HG02642 (cell line): Measurements from ENCODE around the gene SDCBP2.

Source experiments
- ATAC-seq: cut with Tn5 transposase; IDR thresholded peaks from one replicate; pipeline ENCODE4 v1.9.1; 2021; ENCODE audit warnings: mild to moderate bottlenecking; ENCODE audit not compliant: unreplicated experiment, poor library complexity

SDCBP2 gene, protein sequence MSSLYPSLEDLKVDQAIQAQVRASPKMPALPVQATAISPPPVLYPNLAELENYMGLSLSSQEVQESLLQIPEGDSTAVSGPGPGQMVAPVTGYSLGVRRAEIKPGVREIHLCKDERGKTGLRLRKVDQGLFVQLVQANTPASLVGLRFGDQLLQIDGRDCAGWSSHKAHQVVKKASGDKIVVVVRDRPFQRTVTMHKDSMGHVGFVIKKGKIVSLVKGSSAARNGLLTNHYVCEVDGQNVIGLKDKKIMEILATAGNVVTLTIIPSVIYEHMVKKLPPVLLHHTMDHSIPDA

DNA sequence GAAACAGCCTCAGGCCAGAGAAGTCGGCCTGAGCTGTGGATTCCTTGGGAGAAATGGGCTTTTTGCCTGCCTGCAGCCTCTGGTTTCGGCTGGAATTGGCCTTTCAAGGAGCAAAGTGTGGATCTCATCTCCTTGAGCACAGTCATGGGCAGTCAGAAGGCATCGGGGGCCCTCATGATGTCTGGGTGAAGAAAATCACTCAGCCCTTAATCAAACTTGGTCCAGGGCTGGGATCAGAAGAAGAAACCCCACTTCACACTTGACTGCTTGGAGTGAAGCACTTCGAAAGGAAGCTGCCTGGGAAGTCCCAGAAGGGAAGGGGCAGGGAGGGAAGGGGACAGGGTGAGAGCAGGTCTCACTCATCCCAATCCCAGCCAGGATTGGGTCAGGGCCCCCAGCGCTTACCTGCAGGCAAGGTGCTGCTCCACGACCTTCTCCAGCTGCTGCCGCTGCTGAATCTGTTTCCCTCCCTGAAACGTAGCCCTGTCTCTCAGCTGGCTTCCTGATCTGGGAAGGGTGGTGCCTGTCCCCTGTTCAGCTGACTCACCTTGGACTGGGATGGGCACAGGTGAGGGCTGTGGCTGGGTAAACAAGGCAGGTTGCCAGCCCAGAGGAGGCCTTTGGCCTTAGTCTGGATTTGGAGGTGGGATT, at the start of gene SDCBP2:
TSS of gene SDCBP2 (minus strand) at position 460 of the 651 bp plus-strand sequence. CDS start 8,723 bp downstream, outside the sequence.
- ATAC-seq: no peak

DNA sequence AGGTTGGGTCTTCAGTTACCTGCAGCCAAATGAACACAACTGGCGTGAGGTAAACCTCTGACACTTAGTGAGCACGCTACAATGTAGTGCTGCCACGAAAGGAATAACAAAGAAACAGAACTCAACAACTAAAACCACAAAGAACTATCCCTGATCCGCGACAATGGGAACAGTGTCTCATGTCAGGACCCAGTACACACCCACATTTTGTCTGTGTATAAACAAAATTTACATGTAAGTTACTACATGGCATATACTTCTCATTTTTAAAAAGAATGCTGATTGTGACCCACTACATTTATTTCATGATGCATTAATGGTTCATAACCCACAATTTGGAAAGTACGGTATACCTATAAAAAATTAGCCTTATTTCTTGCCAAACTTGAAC, 49.8 kb upstream of the SDCBP2 start:
- no peak for ATAC-seq

DNA sequence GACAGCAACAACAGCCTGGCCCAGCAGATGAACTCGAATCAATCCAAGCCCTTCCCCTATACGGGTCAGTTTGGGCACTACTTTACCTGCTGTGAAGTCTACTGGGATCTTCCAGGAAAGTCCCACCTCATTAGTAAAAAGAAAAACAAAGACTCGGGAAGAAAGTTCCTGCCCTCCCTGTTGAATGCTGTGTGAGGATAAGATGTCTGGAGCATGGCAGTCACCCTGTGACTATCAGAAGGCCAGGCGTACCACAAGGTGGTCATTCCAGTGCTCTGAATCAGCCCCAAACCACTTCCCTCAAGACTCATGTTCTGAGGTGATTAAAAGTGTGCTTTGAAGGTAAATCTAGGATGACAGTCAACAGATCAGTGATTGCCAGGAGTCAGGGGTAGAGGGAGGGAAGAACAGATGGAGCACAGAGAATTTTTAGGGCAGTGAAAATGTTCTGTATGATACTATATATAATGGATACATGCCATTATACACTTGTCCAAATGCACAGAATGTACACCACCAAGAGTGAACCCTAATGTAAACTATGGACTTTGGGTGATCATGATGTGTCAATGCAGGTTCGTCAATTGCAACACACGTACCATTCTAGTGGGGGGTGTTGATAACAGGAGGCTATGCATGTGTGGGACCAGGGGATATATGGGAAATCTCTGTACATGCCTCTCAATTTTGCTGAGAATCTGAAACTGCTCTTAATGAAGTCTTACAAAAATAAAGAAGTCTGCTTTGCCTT, 49.2 kb upstream of the SDCBP2 start:
- ATAC-seq: no peak

DNA sequence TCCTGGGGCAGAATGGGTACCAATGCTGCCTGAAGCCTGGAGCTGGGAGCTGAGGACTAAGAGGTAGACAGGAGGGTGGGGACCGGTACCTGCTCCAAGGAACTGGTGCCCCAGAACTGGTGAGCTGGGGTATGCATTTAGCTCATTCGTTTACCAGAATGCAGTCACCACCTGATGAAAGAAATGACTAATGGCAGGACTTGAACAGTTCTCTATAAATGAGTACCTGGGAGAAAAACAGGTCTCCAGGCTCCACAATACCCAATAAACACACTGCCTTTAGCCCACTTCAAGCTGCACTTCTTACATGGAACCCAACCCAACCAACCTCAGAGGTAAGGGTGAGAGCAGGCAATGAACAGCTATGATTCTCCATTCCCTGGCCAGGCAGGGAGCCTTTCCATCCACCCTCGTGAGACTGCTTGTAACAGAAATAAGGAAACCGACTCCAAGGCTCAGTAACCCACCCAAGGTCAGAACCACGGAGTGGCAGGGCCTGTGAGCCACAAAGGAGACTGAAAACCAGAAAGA, 48.5 kb upstream of the SDCBP2 start:
- ATAC-seq: no peak

DNA sequence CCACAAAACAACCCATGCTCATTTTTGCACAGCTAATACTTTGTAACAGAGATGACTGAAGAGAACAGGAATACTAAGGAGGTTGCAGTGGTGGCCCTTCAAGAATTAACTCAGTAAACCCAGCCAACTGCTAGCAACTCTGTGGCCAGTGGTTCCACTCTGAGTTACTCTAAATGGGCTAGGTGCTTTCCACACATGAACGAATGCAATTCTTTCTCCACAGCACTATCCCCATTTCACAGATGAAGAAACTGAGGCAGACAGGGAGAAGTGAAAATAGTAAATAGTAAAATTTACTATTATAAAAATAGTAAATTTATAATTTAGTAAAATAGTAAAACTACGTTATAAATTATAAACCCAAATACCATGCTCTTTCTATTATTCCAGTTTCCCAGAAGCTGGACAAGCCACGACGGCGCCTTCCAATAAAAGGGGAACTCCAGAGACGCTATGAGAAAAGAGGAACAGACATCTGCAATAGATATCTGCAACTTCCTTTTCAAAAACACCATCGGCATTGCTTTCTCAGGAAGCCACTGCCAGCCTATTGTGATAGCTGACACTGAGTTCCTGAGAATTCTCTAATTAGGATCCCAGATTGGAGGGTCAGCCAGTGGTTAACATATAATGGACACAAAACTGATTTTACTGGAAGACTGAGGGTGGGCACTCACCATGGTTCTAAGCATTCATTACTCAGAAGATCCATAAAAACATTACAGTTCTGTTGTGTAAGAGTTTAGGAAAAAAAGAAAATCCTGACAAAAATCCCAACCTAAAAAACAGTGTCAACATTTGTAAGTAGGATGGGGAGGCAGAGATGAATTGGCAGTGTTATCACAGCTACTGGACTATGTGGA, 47.7 kb upstream of the SDCBP2 start:
- ATAC-seq: no peak

DNA sequence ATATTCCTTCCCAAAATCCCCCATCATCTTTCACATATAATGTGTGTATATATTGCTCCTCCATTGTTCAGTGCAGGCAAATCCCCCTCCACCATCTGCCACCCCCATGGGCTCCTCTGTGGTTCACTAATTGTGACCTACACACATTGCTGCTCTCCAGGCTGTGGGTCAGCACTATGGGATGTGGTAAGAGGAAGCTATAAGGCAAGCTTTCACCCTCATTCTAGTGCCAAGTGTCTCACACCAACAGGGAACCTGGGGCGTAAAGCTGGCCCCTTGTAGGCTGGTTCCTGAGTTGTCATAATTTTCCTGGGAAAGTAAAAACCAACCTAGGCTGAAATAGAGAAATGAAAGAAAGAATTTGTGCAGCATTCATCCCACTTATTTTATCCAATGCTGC, 47.1 kb upstream of the SDCBP2 start:
- ATAC-seq: no peak

DNA sequence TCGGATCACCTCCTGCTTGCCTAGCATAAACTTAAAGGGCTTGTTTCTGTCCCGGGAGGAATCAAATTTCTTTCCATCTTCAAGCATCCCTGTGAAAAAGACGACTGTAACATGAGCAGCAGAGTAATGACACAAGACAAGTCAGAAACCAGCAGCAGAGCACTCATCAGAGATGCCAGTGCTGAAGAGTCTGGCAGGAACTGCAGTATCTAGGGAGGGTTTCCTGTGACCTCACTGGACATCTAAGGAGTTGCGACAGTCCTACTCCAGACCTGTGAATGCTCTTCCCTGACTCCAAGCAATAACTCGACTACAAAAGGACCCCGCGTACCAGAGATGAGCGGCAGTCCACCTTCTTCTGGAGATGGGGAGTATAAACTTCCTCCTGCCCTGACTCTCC, 46.6 kb upstream of the SDCBP2 start:
- ATAC-seq: no peak

DNA sequence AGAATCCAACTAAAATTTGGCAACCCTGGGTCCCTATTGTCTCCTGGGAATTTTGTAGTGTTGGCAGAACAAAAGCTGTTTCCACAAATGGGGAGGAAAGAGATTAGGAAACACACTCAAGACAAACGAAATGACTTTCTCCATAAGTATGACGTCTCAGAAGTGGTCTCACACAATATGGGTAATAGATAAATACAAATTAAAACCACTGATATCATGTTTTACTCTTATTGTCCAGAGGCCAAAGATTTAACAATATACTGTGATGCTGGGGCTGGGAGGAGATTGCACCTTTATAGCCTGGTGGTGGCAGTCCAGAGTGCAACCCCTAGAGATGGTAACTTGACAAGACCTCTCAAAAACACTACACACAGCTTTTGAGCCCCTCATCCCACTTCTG, 45.3 kb upstream of the SDCBP2 start:
- no peak for ATAC-seq

DNA sequence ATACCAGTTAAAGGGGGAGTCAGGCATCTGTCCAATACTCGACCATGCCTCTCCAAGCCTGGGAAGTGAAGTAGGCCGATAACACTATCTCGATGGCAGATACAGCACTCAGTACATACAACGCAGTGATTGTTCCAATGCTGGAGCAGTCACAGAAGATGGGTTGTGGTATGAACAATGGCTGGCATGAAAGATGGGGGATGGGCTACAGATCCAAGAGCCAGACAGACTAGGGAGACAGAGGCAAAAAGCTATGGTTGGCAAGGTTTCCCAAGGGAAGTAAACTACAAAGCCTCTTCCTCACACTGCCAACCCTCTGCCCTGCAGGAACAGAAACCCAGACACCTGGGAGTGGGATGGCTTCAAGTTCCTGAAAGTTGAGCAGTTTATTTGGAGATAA, 44.7 kb upstream of the SDCBP2 start:
- no peak for ATAC-seq

DNA sequence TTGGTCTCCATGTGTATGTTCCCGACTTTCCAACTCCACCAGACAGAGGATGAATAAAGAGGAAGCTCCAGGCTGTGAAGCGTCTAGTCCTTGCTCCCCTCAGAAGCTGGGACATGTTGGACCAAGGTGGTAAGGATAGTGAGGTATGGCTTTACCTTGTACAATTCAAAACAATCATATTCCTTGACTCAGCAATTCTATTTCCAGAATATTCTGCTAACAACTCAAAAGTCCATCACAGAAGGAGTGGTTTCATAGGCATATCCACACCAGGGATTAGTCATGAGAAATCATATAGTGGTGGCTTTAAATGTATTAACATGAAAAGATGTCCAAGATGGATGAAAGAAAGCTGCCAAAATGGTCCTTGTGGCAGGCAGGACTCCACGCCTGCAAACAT, 44.1 kb upstream of the SDCBP2 start:
- no peak for ATAC-seq

DNA sequence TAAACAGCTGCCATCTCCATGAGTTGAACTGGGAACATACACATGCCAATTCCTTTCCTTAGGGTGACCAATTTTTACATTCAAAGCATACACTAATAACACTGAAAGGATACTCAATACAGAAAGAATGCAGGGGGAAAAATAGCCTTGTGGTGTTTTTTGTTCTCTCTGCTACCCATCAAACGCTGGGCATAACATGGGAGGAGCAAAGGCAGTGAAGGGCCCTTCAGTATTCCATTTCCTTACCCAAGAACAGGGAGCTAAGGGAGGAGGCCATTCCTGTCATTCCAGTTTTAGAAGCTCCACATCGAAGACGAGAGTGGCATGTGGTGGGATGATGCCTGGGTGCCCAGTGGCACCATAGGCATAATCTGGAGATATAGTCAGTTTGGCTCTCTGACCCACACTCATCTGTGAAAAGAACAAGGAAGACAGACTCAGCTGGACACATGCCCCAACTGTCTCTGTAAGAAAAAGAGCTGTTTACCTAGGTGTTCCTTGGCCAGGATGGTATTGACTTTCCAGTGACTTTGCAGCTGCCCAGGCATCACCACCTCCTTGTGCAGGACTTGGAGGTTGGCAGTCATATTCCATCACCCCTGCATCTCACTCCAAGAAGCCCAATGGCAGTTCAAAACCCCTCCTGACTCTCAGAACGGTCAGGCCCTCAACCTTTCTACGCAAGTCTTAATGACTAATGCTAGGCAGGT, 43.0 kb upstream of the SDCBP2 start:
- ATAC-seq: no peak

DNA sequence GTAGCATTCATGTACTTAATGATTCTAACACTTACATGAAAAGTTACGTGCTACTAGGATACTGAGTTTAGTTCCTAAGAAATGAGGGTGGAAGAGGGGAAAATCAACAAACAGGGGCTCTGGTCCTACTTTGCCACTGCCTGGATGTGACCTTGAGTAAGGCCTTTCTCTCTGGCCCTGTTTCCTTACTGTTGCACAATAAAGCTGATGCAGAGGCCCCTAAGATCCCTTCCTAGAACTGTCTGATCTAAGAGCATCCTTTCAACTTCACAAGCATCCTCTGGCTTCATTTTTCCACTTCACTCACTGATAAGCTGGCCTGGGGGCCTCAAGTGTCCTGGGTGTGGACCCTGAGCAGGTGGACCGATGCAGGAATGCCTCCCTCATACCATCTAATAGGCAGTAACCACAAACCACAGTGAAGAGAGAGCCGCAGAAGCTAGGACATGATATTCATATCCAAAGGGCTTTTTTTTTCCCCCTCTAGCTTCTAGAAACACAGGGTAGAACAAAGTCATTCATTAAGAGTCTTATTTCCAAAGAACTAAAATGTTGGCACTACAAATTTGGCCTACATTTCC, 42.4 kb upstream of the SDCBP2 start:
- ATAC-seq: no peak

DNA sequence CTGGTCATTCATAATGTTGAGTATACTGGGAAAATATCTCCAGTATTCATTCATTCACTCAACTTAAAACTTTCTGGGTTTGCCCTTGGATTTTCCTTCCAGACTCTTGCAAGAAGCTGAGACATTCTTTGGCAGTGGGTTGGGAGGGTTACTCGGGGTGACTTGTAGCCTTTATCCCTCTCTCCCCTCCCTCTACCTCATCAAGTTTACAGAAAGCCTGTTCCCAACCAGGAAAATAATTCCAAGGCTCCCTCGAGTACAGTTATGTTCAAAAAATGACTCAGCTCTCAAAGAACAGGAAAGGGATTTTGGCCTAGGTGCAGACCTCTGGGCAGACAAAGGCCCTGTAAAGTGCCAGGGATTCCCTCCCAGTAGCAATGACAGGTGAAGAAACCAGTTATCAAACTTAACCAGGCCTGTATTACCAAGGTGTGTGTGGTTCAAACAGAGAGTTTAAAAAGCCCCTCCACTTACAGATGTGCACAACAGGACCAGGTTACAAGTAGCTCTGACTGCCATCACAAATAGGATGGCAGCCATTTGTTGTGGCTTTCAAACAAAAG, 41.7 kb upstream of the SDCBP2 start:
- ATAC-seq: no peak

DNA sequence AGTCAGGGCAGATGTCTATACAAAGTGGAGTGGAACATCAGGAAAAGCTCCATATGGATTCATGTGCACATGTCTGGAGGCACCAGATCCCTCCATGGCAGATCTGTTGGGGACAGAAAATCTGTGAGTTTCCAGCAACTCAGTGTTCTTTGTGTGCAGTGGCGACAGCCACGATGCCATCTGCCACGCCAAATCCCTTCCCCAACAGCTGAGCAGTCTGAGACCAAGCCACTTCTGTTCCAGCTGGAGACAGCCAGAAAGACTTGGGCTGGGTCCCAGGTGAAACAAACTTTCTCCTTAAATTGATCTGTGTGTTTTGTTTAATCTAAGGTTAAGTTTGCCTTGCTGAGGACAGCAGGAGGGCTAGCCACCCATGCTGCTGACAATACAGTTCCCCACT, 41.0 kb upstream of the SDCBP2 start:
- ATAC-seq: no peak

DNA sequence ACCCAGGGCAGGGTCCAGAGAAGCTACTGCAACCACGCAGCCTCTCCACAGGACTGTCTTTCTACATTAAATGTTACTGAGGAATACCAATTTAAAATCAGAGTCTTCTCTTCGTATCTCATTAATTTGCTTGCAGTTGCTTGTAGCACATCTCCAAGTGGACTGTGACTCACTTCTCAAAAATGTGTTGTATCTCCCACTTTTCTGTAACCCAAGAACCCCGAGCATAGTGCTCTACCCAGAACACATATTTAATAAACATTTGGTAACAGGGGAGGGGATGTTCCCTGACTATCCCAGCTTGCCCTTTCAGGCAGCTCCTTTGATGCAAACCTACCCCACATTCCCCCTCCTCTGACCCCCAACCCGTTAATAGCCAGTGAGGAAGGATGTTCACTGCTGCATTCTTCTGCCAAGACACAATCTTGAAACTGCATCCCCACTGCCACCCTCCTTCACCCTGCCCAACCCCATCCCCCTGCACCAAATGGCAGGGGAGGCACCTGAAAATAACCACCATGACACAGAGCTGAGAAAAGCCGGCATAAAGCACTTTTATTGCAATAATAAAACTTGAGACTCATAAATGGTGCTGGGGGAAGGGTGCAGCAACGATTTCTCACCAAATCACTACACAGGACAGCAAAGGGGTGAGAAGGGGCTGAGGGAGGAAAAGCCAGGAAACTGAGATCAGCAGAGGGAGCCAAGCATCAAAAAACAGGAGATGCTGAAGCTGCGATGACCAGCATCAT, 39.7 kb upstream of the SDCBP2 start:
- no peak for ATAC-seq

DNA sequence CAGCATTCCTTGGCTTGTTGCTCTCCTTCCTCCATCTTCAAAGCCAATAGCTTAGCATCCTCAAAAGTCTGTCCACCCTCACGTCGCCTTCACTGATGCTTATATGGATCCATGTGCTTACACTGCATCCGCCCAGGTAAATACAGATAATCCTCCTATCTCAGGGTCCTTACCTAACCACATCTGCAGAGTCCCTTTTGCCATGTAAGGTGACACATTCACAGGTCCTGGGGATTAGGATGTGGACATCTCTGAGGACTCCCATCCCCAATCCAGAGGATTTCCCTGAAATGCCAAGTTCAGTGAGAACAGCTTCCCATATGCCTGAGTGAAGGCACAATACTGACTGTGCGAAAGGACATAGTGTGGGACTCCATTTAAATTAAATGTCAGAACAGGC, 38.5 kb upstream of the SDCBP2 start:
- ATAC-seq: no peak

DNA sequence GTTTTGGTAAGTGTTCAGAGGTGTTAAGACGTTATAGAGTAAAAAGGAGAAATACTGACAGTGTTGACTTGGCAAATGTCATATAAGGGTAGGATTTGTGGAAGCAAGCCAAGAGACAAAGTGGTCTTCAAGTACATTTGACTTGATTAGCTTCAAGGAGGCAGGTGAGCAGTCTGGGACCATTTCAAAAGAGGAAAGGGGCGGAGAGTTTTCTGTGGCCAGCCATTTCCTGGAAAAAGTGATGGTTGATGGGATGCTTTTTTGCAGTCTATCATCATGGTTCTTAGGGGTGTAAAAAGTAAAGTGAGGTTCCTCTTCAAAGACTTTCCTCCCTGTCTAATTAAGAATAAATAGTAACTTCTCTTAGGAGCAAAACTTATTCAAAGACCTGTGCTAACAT, 35.2 kb upstream of the SDCBP2 start:
- no peak for ATAC-seq

DNA sequence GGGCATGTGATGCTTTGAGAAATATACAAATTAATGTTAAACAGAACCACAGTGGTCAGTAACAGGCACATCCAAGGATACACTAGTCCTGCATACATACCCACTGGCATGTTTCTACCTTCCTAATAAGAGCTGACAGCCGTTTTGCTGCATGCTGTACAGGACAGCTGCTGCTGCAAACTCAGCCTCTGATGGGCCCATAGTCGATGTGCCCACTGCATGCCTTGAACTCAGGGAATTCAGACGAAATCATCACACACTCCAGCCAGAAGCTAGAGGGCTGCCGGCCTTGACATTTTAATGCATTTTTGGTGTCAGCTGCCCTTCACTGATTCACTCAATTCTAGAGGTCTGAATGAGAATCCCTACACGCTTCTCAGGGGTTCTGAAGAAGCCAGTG, 34.6 kb upstream of the SDCBP2 start:
- no peak for ATAC-seq
